Measurements from ENCODE around the gene GPR139.

GPR139 gene

GRCh38 chr16:20073203-20074098 lies at the start of gene GPR139:
Gene GPR139, minus strand, starts transcription at chr16:20073890. Its CDS starts 274 bp downstream, at chr16:20073616.
- DNase-seq = no peak

GRCh38 chr16:20122011-20122410 lies 48.3 kb upstream of the GPR139 start:
- no peak for DNase-seq

GRCh38 chr16:20114356-20114755 lies 40.7 kb upstream of the GPR139 start:
- no peak for DNase-seq

GRCh38 chr16:20111143-20111542 lies 37.5 kb upstream of the GPR139 start:
- no peak for DNase-seq

GRCh38 chr16:20107083-20107482 lies 33.4 kb upstream of the GPR139 start:
- no peak for DNase-seq

- DNase-seq = no peak
Observed at GRCh38 chr16:20104563-20105183, 31.0 kb upstream of the GPR139 start.

GRCh38 chr16:20102521-20102920 lies 28.8 kb upstream of the GPR139 start:
- DNase-seq = no peak

- no peak for DNase-seq
Observed at GRCh38 chr16:20102021-20102420, 28.3 kb upstream of the GPR139 start.

GRCh38 chr16:20099375-20099774 lies 25.7 kb upstream of the GPR139 start:
- DNase-seq = no peak

- DNase-seq = no peak
Observed at GRCh38 chr16:20094157-20094556, 20.5 kb upstream of the GPR139 start.

- DNase-seq = no peak
Observed at GRCh38 chr16:20089246-20089965, 15.7 kb upstream of the GPR139 start.

- no peak for DNase-seq
Observed at GRCh38 chr16:20084624-20085226, 11.0 kb upstream of the GPR139 start.

GRCh38 chr16:20079106-20079505 lies 5.4 kb upstream of the GPR139 start:
- DNase-seq = no peak

- DNase-seq = no peak
Observed at GRCh38 chr16:20075243-20075642, 1.6 kb upstream of the GPR139 start.

GRCh38 chr16:20074099-20074991 lies 655 bp upstream of the GPR139 start:
- DNase-seq = no peak

- no peak for DNase-seq
Observed at GRCh38 chr16:20072874-20073202, 852 bp downstream of the GPR139 start.

GRCh38 chr16:20072146-20072873 lies 1.4 kb downstream of the GPR139 start:
- DNase-seq = no peak

GRCh38 chr16:20064931-20065330 lies 8.8 kb downstream of the GPR139 start:
- no peak for DNase-seq

GRCh38 chr16:20064520-20064919 lies 9.2 kb downstream of the GPR139 start:
- no peak for DNase-seq

GRCh38 chr16:20061132-20061531 lies 12.6 kb downstream of the GPR139 start:
- DNase-seq = no peak

GRCh38 chr16:20056436-20056835 lies 17.3 kb downstream of the GPR139 start:
- DNase-seq = no peak

- DNase-seq = no peak
Observed at GRCh38 chr16:20053336-20053735, 20.4 kb downstream of the GPR139 start.

Data from midbrain (tissue), 1 donor.